PC-3 (cell line): ENCODE data around the gene NRARP. TPM values are rescaled to one million over a fixed set of nuclear protein-coding genes. Genes with fewer than 3 reads are reported as not detected.
A peak's percentile ranks its signal among the peaks of the same experiment; 100 is the strongest.

ENCODE experiments used
- ATAC-seq: fragments of 200-7000 bp; cut with Tn5 transposase; 2 replicates; pipeline ENCODE4 v1.9.1; 2020; ENCODE audit warnings: mild to moderate bottlenecking, moderate library complexity
- BruUV-seq: library from RNA; stranded (reverse); fragments of 400-500 nt; replicated peaks from 2 replicates; lab custom pipeline; 2021; lab: Mats Ljungman, UMichigan
- CTCF ChIA-PET: fragments of 300-600 bp; sonication (Branson Sonifier 250); formaldehyde crosslinking; loops from one replicate; lab custom pipeline; 2022; ENCODE audit warnings: antibody characterized with exemption; lab: Charles Lee
- POLR2A ChIA-PET: fragments of 300-600 bp; sonication (Branson Sonifier 250); formaldehyde crosslinking; loops from one replicate; lab custom pipeline; 2022; ENCODE audit warnings: antibody characterized with exemption; ENCODE audit not compliant: unreplicated experiment; lab: Charles Lee
- DNase-seq: peaks from one replicate; pipeline ENCODE4 v3.0.0-alpha.2; 2015
- H2AFZ ChIP-seq: fragments of 300-600 bp; sonication (generic); 2 replicates; pipeline ENCODE4 v1.6.0; 2016; ENCODE audit warnings: antibody characterized with exemption, low read length
- H3F3A ChIP-seq: fragments of 300-600 bp; sonication (generic); one replicate; pipeline ENCODE4 v1.6.0; 2017; ENCODE audit warnings: antibody characterized with exemption, low read length, control low read depth, mild to moderate bottlenecking; ENCODE audit not compliant: unreplicated experiment
- H3K27ac ChIP-seq: fragments of 300-600 bp; sonication (generic); 2 replicates; pipeline ENCODE4 v1.5.1; 2016; ENCODE audit warnings: mild to moderate bottlenecking, low read length
- H3K27me3 ChIP-seq: fragments of 300-600 bp; sonication (generic); 2 replicates; pipeline ENCODE4 v1.6.1; 2016; ENCODE audit warnings: low read length, mixed read lengths
- H3K36me3 ChIP-seq: fragments of 300-600 bp; sonication (generic); 2 replicates; pipeline ENCODE4 v1.6.1; 2016; ENCODE audit warnings: low read depth, mixed run types, low read length, mixed read lengths
- H3K4me1 ChIP-seq: fragments of 300-600 bp; sonication (generic); 2 replicates; pipeline ENCODE4 v1.5.1; 2016; ENCODE audit warnings: low read length; ENCODE audit not compliant: insufficient read depth
- H3K4me2 ChIP-seq: fragments of 300-600 bp; sonication (generic); 2 replicates; pipeline ENCODE4 v1.6.0; 2016; ENCODE audit warnings: low read length
- H3K4me3 ChIP-seq: fragments of 300-600 bp; sonication (generic); 2 replicates; pipeline ENCODE4 v1.5.1; 2016; ENCODE audit warnings: mild to moderate bottlenecking, low read length, mixed read lengths
- H3K79me2 ChIP-seq: fragments of 300-600 bp; sonication (generic); 2 replicates; pipeline ENCODE4 v1.6.1; 2017; ENCODE audit warnings: low read length, mixed read lengths
- H3K9ac ChIP-seq: fragments of 300-600 bp; sonication (generic); 2 replicates; pipeline ENCODE4 v1.6.0; 2016; ENCODE audit warnings: mild to moderate bottlenecking, low read length
- H3K9me2 ChIP-seq: fragments of 300-600 bp; sonication (generic); replicated peaks from 2 replicates; pipeline ENCODE4 v1.6.1; 2016; ENCODE audit warnings: mixed run types, low read length, mixed read lengths
- H3K9me3 ChIP-seq: fragments of 300-600 bp; sonication (generic); 2 replicates; pipeline ENCODE4 v1.6.1; 2016; ENCODE audit warnings: low read length, mixed read lengths
- H4K20me1 ChIP-seq: fragments of 300-600 bp; sonication (generic); 2 replicates; pipeline ENCODE4 v1.6.1; 2016; ENCODE audit warnings: low read length, mixed read lengths
- EZH2 ChIP-seq: fragments of 300-600 bp; sonication (generic); IDR thresholded peaks from one replicate; pipeline ENCODE4 v1.6.1; 2017; ENCODE audit warnings: antibody characterized with exemption, mild to moderate bottlenecking, low read length; ENCODE audit not compliant: unreplicated experiment
- EZH2phosphoT487 ChIP-seq: fragments of 300-600 bp; sonication (generic); IDR thresholded peaks from 2 replicates; pipeline ENCODE4 v1.6.1; 2018; ENCODE audit warnings: mild to moderate bottlenecking, antibody characterized with exemption, low read length, borderline replicate concordance
- intact Hi-C: fragments of 100-400 bp; cut with micrococcal nuclease; formaldehyde crosslinking; loops from 2 replicates; pipeline ENCODE4 v1.9.0; 2023
- total RNA-seq: library from RNA; depleted of rRNA; stranded (reverse); fragments of >200 nt; gene quantifications from 2 replicates; pipeline ENCODE4 v1.2.3, GENCODE V29; 2014
- TF ChIP-seq, protein P1 (sequence below): fragments of 300-600 bp; sonication (generic); conservative IDR thresholded peaks from 2 replicates; pipeline ENCODE4 v1.5.1; 2017; ENCODE audit warnings: antibody characterized with exemption, low read depth, mild to moderate bottlenecking, low read length

Gene NRARP
- total RNA-seq, 1 experiment from 2014 or later, result 36.8 TPM

DNA sequence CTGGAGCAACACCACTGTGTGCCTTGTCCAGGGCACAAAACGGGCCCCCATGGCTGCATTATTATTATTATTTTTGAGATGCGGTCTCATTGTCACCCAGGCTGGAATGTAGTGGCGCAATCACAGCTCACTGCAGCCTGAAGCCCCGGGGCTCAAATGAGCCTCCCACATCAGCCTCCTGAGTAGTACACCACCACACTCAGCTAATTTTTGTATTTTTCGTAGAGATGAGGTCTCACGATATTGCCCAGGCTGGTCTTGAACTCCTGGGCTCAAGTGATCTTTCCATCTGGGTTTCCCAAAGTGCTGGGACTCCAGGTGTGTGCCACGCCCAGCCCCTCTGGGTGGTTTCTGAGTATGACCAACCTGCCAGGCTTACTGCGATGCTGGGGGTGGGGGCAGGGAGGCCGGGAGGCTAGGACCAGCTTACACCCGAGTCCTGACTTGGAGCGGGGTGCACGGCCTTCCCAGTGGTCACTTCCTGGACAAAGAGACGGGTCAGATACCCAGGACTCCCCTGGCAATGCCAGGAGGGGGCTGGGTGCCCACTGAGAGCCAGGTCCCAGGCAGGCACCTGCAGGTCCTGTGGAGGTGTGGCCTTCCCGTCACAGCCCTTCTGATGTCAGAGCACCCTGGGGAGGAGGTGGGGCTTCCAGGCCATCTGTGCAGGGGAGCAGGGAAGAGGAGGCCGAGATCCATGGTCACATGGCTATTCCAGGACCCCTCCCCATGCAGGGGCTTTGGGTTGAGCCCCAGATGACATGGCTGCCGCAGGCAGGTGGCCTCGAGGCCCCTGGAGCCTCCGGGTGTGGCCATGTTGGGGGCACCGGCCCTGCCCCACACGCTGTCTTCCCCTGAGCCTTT is 8.3 kb upstream of the NRARP start:
- Histone ChIP-seq H2AFZ (no peak overlapping the region), H3K36me3 (no peaks in the 10 kb centered on the region), H3F3A (no peaks in the 10 kb centered on the region), H3K9me3 (no peaks in the 10 kb centered on the region), H3K9me2 (no peaks in the 10 kb centered on the region), H4K20me1 (no peaks in the 10 kb centered on the region), H3K4me1 (peaks cover 21% of the 10 kb centered on the region), H3K27ac (peak overlapping the region; percentile 97), H3K9ac (peak overlapping the region; percentile 94), H3K4me2 (peak overlapping the region; percentile 53), H3K27me3 (no peaks in the 10 kb centered on the region), H3K79me2 (no peaks in the 10 kb centered on the region), H3K4me3 (no peak overlapping the region)
- no TSS peak for BruUV-seq
- TF ChIP-seq, protein P1, sequence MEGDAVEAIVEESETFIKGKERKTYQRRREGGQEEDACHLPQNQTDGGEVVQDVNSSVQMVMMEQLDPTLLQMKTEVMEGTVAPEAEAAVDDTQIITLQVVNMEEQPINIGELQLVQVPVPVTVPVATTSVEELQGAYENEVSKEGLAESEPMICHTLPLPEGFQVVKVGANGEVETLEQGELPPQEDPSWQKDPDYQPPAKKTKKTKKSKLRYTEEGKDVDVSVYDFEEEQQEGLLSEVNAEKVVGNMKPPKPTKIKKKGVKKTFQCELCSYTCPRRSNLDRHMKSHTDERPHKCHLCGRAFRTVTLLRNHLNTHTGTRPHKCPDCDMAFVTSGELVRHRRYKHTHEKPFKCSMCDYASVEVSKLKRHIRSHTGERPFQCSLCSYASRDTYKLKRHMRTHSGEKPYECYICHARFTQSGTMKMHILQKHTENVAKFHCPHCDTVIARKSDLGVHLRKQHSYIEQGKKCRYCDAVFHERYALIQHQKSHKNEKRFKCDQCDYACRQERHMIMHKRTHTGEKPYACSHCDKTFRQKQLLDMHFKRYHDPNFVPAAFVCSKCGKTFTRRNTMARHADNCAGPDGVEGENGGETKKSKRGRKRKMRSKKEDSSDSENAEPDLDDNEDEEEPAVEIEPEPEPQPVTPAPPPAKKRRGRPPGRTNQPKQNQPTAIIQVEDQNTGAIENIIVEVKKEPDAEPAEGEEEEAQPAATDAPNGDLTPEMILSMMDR, result no peak
- TF ChIP-seq EZH2phosphoT487, result no peak
- TF ChIP-seq EZH2, result no peak
- ATAC-seq (no peak), DNase-seq (peak; percentile 11)
- intact Hi-C loops, result no loop called here
- ChIA-PET CTCF (no interaction called here), POLR2A (no interaction called here)

DNA sequence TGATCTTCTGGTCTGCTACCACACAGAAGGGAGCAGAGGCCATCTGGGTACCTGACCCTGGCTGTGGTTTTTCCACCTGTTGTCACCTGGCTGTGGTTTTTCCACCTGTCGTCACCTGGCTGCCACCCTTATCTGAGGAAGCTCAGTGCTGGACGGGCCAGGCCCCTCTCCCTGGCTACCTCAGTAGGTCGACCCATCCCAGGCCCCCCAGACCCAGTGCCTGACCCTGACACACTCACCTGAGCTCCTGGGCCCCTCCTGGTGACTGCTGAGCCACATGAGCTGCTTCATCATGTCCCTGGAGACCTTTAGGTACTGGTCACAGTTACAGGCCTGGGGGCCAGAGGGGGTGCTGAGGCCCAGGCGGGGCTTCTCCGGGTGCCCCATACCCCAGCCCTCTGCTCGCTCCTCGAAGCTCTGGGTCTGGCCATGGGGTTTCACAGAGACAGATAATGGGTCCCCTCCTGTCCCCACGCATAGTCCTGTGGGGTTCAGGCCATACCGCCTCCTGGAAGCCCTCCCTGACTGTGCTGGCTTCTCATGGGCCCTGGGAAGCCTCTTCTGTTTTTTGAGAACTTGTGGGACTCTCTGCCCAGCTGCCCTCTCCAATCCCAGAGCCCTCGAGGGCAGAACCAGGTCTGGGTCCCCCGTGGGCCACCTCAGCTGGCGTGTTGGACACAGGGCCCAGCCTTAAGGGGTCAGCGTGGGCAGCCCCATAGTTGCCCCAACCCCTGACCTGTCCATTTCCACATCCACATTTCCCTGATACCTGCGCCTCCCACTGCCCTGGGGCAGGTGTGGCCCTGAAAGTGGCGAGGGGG is 7.5 kb upstream of the NRARP start:
- BruUV-seq, result no TSS peak
- Histone ChIP-seq H3K27me3 (no peaks in the 10 kb centered on the region), H3K4me2 (no peak overlapping the region), H3K36me3 (no peaks in the 10 kb centered on the region), H3F3A (no peaks in the 10 kb centered on the region), H3K79me2 (no peaks in the 10 kb centered on the region), H3K9ac (peak overlapping the region; percentile 94), H4K20me1 (no peaks in the 10 kb centered on the region), H3K9me2 (no peaks in the 10 kb centered on the region), H3K4me3 (no peak overlapping the region), H3K27ac (peak overlapping the region; percentile 97), H2AFZ (no peak overlapping the region), H3K9me3 (no peaks in the 10 kb centered on the region), H3K4me1 (peaks cover 20% of the 10 kb centered on the region)
- intact Hi-C loops, result no loop called here
- no peak for ATAC-seq
- ChIA-PET CTCF (no interaction called here), POLR2A (no interaction called here)
- TF ChIP-seq EZH2phosphoT487 (no peak), EZH2 (no peak)
- TF ChIP-seq, protein P1, result no peak
- no peak for DNase-seq
